Activated effector memory CD4-positive, alpha-beta T cell treated with anti-CD3 and anti-CD28 coated beads, Interleukin-2, amount 50 U/mL, for 16 hours (primary cell): ENCODE measurements around the gene TBR1.

Experiments used
- DNase-seq: peaks from one replicate; pipeline ENCODE4 v3.0.0-alpha.2; 2020

Gene TBR1

GRCh38 chr2:161430386-161430785, 14.3 kb downstream of the TBR1 start:
- DNase-seq, result no peak

- no peak for DNase-seq
These were observed 16.0 kb downstream of the TBR1 start for GRCh38 chr2:161432107-161432506.

GRCh38 chr2:161434118-161434517, 18.0 kb downstream of the TBR1 start:
- no peak for DNase-seq

GRCh38 chr2:161436411-161436810, 20.3 kb downstream of the TBR1 start:
- no peak for DNase-seq

- DNase-seq, result no peak
These were observed 22.5 kb downstream of the TBR1 start for GRCh38 chr2:161438598-161438997.

GRCh38 chr2:161445097-161445496, 29.0 kb downstream of the TBR1 start:
- no peak for DNase-seq

- no peak for DNase-seq
These were observed 32.3 kb downstream of the TBR1 start for GRCh38 chr2:161448431-161448830.

GRCh38 chr2:161471631-161472030, 55.5 kb downstream of the TBR1 start:
- DNase-seq, result no peak

- no peak for DNase-seq
These were observed 58.8 kb downstream of the TBR1 start for GRCh38 chr2:161474920-161475319.
